Neuronal stem cell (in vitro differentiated cells): ENCODE measurements around the gene R3HCC1L.
A peak's percentile ranks its signal among the peaks of the same experiment; 100 is the strongest.

Source experiments
- DNase-seq: peaks from one replicate; pipeline ENCODE4 v3.0.0-alpha.2; 2013; ENCODE audit warnings: low spot score
- H2AFZ ChIP-seq: one replicate; pipeline ENCODE4 v1.6.1; 2013; ENCODE audit warnings: mild to moderate bottlenecking, low read length, inconsistent platforms
- H2AK5ac ChIP-seq: 2 replicates; pipeline ENCODE4 v1.6.1; 2013; ENCODE audit warnings: low read depth, mild to moderate bottlenecking, inconsistent platforms, low read length, moderate library complexity, mixed read lengths
- H2BK120ac ChIP-seq: 2 replicates; pipeline ENCODE4 v1.6.1; 2013; ENCODE audit warnings: low read depth, mild to moderate bottlenecking, inconsistent platforms, low read length, moderate library complexity, mixed read lengths
- H2BK12ac ChIP-seq: one replicate; pipeline ENCODE4 v1.6.1; 2013; ENCODE audit warnings: low read length, inconsistent platforms
- H2BK15ac ChIP-seq: 2 replicates; pipeline ENCODE4 v1.6.1; 2013; ENCODE audit warnings: mild to moderate bottlenecking, low read length, inconsistent platforms, mixed read lengths
- H2BK5ac ChIP-seq: one replicate; pipeline ENCODE4 v1.6.1; 2013; ENCODE audit warnings: inconsistent platforms, mild to moderate bottlenecking, low read length, moderate library complexity
- H3K14ac ChIP-seq: one replicate; pipeline ENCODE4 v1.6.1; 2013; ENCODE audit warnings: low read length, inconsistent platforms
- H3K18ac ChIP-seq: 2 replicates; pipeline ENCODE4 v1.6.1; 2013; ENCODE audit warnings: low read length, inconsistent platforms
- H3K23ac ChIP-seq: 2 replicates; pipeline ENCODE4 v1.6.1; 2013; ENCODE audit warnings: low read depth, mild to moderate bottlenecking, mixed read lengths, low read length, inconsistent platforms; ENCODE audit not compliant: poor library complexity
- H3K27ac ChIP-seq: replicated peaks from 3 replicates; pipeline ENCODE4 v1.5.1; 2013; ENCODE audit warnings: low read length, inconsistent platforms
- H3K27me3 ChIP-seq, 3 experiments: 2 replicates each; pipeline ENCODE4 v1.6.1; 2013; ENCODE audit warnings: low read length in 3 of 3, mild to moderate bottlenecking in 2 of 3, inconsistent platforms in 1 of 3, low read depth in 1 of 3, mixed read lengths in 1 of 3, moderate library complexity in 1 of 3; ENCODE audit not compliant: control insufficient read depth in 3 of 3, insufficient read depth in 3 of 3
- H3K36me3 ChIP-seq, 2 donors: replicated peaks in 1 of 2; 2 replicates each; pipeline ENCODE4 v1.6.1; 2013; ENCODE audit warnings: low read length in 2 of 2; ENCODE audit not compliant: control insufficient read depth in 2 of 2, insufficient read depth in 2 of 2
- H3K4ac ChIP-seq: 2 replicates; pipeline ENCODE4 v1.6.1; 2013; ENCODE audit warnings: inconsistent platforms, mild to moderate bottlenecking, low read length, moderate library complexity
- H3K4me1 ChIP-seq, 2 donors: 1 replicate in 1 of 2; 2 replicates in 1 of 2; pipeline ENCODE4 v1.6.1; 2013; ENCODE audit warnings: low read length in 2 of 2, low read depth in 1 of 2; ENCODE audit not compliant: control insufficient read depth in 2 of 2, insufficient read depth in 1 of 2
- H3K4me2 ChIP-seq: one replicate; pipeline ENCODE4 v1.6.1; 2013; ENCODE audit warnings: mild to moderate bottlenecking, low read length, inconsistent platforms; ENCODE audit not compliant: insufficient read depth, poor library complexity, severe bottlenecking
- H3K4me3 ChIP-seq, 2 donors: 2 replicates each; pipeline ENCODE4 v1.5.1; 2013; ENCODE audit warnings: low read length in 2 of 2, mild to moderate bottlenecking in 2 of 2, inconsistent platforms in 1 of 2, moderate library complexity in 1 of 2
- H3K79me1 ChIP-seq: one replicate; pipeline ENCODE4 v1.6.1; 2013; ENCODE audit warnings: low read depth, mild to moderate bottlenecking, inconsistent platforms, low read length, moderate library complexity
- H3K9ac ChIP-seq: one replicate; pipeline ENCODE4 v1.6.1; 2013; ENCODE audit warnings: mild to moderate bottlenecking, low read depth, low read length, inconsistent platforms; ENCODE audit not compliant: poor library complexity
- H3K9me3 ChIP-seq, 2 donors: replicated peaks in 1 of 2; 2 replicates each; pipeline versions ENCODE3 to v1.6.1; 2013; ENCODE audit warnings: low read length in 2 of 2, mild to moderate bottlenecking in 2 of 2, inconsistent platforms in 1 of 2, low read depth in 1 of 2, mixed read lengths in 1 of 2, moderate library complexity in 1 of 2; ENCODE audit not compliant: control insufficient read depth in 2 of 2, insufficient read depth in 1 of 2
- H4K8ac ChIP-seq: one replicate; pipeline ENCODE4 v1.6.1; 2013; ENCODE audit warnings: low read depth, mild to moderate bottlenecking, inconsistent platforms, low read length, moderate library complexity
- H4K91ac ChIP-seq: one replicate; pipeline ENCODE4 v1.6.1; 2013; ENCODE audit warnings: low read length, low read depth, mild to moderate bottlenecking, inconsistent platforms; ENCODE audit not compliant: poor library complexity
- WGBS, 2 donors: extraction: QIAGEN DNeasy Blood & Tissue Kit; methylation state at CpG; one replicate each; pipeline ENCODE4 v1.1.7; 2013; ENCODE audit warnings: missing lambda C conversion rate in 2 of 2, mixed read lengths in 1 of 2; ENCODE audit not compliant: insufficient read length in 2 of 2, insufficient replicate concordance in 1 of 2; ENCODE audit errors: extremely low coverage in 2 of 2; 5-methylcytosine and 5-hydroxymethylcytosine counted together

The R3HCC1L gene

GRCh38 chr10:98263088-98263487, 128.6 kb downstream of the R3HCC1L start:
- H3K14ac ChIP-seq = no peak overlapping the region
- H3K4me2 ChIP-seq = no peak overlapping the region
- H2BK15ac ChIP-seq = no peak overlapping the region
- H2BK5ac ChIP-seq = no peak overlapping the region
- H3K79me1 ChIP-seq = no peaks in the 10 kb centered on the region
- no peak overlapping the region for H3K4ac ChIP-seq
- no peaks in the 10 kb centered on the region for H3K9me3 ChIP-seq
- H3K27me3 ChIP-seq = no peaks in the 10 kb centered on the region
- no peak overlapping the region for H3K23ac ChIP-seq
- no peaks in the 10 kb centered on the region for H3K36me3 ChIP-seq
- no peak overlapping the region for H2BK12ac ChIP-seq
- no peak overlapping the region for H3K9ac ChIP-seq
- no CpG with 5 or more reads among the region's 7 CpGs for WGBS, 2 donors
- H3K4me1 ChIP-seq = peaks cover 8 to 20% of the 10 kb centered on the region in 2 donors
- no peak overlapping the region for H3K4me3 ChIP-seq
- no peak overlapping the region for H2BK120ac ChIP-seq
- H3K18ac ChIP-seq = peak overlapping the region; percentile 70
- H4K8ac ChIP-seq = no peak overlapping the region
- no peak overlapping the region for H2AFZ ChIP-seq
- no peak overlapping the region for H2AK5ac ChIP-seq
- H3K27ac ChIP-seq = no peak overlapping the region
- no peak overlapping the region for H4K91ac ChIP-seq
- no peak for DNase-seq

- no peak overlapping the region for H4K91ac ChIP-seq
- H3K4me2 ChIP-seq = no peak overlapping the region
- no peaks in the 10 kb centered on the region for H3K9me3 ChIP-seq
- H3K79me1 ChIP-seq = no peaks in the 10 kb centered on the region
- peak overlapping the region; percentile 66 for H2AK5ac ChIP-seq
- no peak overlapping the region for H3K4me3 ChIP-seq
- H3K4ac ChIP-seq = no peak overlapping the region
- H4K8ac ChIP-seq = no peak overlapping the region
- peak overlapping the region; percentile 35 for H3K18ac ChIP-seq
- peak overlapping the region; percentile 34 for H2BK12ac ChIP-seq
- peak overlapping the region; percentile 55 for H2BK15ac ChIP-seq
- H3K4me1 ChIP-seq = peaks cover 9 to 26% of the 10 kb centered on the region in 2 donors
- H2AFZ ChIP-seq = no peak overlapping the region
- H3K9ac ChIP-seq = no peak overlapping the region
- H2BK5ac ChIP-seq = peak overlapping the region; percentile 55
- H3K36me3 ChIP-seq = no peaks in the 10 kb centered on the region
- no peak overlapping the region for H2BK120ac ChIP-seq
- H3K27ac ChIP-seq = no peak overlapping the region
- no CpG with 5 or more reads among the region's 12 CpGs for WGBS, 2 donors
- DNase-seq = no peak
- H3K14ac ChIP-seq = peak overlapping the region; percentile 41
- peak overlapping the region; percentile 29 for H3K23ac ChIP-seq
- H3K27me3 ChIP-seq = peaks cover 0 to 6% (median 2%) of the 10 kb centered on the region in 3 experiments
Observed at GRCh38 chr10:98264378-98265065, 130.1 kb downstream of the R3HCC1L start.

GRCh38 chr10:98265403-98266378, 131.2 kb downstream of the R3HCC1L start:
- H3K4me3 ChIP-seq = no peak overlapping the region
- peak overlapping the region; percentile 80 for H2BK12ac ChIP-seq
- H3K4me2 ChIP-seq = no peak overlapping the region
- H2AK5ac ChIP-seq = peak overlapping the region; percentile 41
- H3K9ac ChIP-seq = no peak overlapping the region
- no peak overlapping the region for H3K14ac ChIP-seq
- DNase-seq = no peak
- H3K27me3 ChIP-seq = peaks cover 0 to 10% (median 2%) of the 10 kb centered on the region in 3 experiments
- H3K18ac ChIP-seq = peak overlapping the region; percentile 44
- no CpG with 5 or more reads among the region's 17 CpGs for WGBS, 2 donors
- H3K4me1 ChIP-seq = peaks cover 9 to 31% of the 10 kb centered on the region in 2 donors
- H3K9me3 ChIP-seq = no peaks in the 10 kb centered on the region
- no peak overlapping the region for H2AFZ ChIP-seq
- no peak overlapping the region for H2BK120ac ChIP-seq
- H3K27ac ChIP-seq = no peak overlapping the region
- no peak overlapping the region for H4K8ac ChIP-seq
- H3K23ac ChIP-seq = no peak overlapping the region
- H2BK15ac ChIP-seq = peak overlapping the region; percentile 2
- H2BK5ac ChIP-seq = no peak overlapping the region
- no peak overlapping the region for H4K91ac ChIP-seq
- no peaks in the 10 kb centered on the region for H3K79me1 ChIP-seq
- no peaks in the 10 kb centered on the region for H3K36me3 ChIP-seq
- no peak overlapping the region for H3K4ac ChIP-seq

GRCh38 chr10:98266647-98267046, 132.2 kb downstream of the R3HCC1L start:
- no peak overlapping the region for H4K91ac ChIP-seq
- no peak for DNase-seq
- H3K27ac ChIP-seq = no peak overlapping the region
- no peak overlapping the region for H3K4ac ChIP-seq
- no peak overlapping the region for H3K4me2 ChIP-seq
- H3K27me3 ChIP-seq = peaks cover 0 to 10% (median 2%) of the 10 kb centered on the region in 3 experiments
- H3K4me3 ChIP-seq = no peak overlapping the region
- no peaks in the 10 kb centered on the region for H3K9me3 ChIP-seq
- H2AK5ac ChIP-seq = peak overlapping the region; percentile 2
- no peak overlapping the region for H2BK12ac ChIP-seq
- no peak overlapping the region for H3K14ac ChIP-seq
- H2BK15ac ChIP-seq = no peak overlapping the region
- H2BK120ac ChIP-seq = no peak overlapping the region
- H2BK5ac ChIP-seq = no peak overlapping the region
- H3K79me1 ChIP-seq = no peaks in the 10 kb centered on the region
- H3K23ac ChIP-seq = no peak overlapping the region
- H2AFZ ChIP-seq = no peak overlapping the region
- no peak overlapping the region for H4K8ac ChIP-seq
- H3K4me1 ChIP-seq = peaks cover 9 to 31% of the 10 kb centered on the region in 2 donors
- no peak overlapping the region for H3K9ac ChIP-seq
- H3K36me3 ChIP-seq = no peaks in the 10 kb centered on the region
- WGBS, 2 donors = no CpG with 5 or more reads among the region's 5 CpGs
- peak overlapping the region; percentile 44 for H3K18ac ChIP-seq
